COR-L47 (cell line): ENCODE results near the gene GOLGA2.
A peak's percentile ranks its signal among the peaks of the same experiment; 100 is the strongest.
"Not testable (repeated sequence)": the region's sequence is repeated elsewhere in the genome, so short reads cannot be mapped to it uniquely, and the experiment has no call there.

Experiments used
- DNase-seq: peaks from one replicate; lab custom pipeline; 2025; lab: John Stamatoyannopoulos, UW

The GOLGA2 gene

DNA sequence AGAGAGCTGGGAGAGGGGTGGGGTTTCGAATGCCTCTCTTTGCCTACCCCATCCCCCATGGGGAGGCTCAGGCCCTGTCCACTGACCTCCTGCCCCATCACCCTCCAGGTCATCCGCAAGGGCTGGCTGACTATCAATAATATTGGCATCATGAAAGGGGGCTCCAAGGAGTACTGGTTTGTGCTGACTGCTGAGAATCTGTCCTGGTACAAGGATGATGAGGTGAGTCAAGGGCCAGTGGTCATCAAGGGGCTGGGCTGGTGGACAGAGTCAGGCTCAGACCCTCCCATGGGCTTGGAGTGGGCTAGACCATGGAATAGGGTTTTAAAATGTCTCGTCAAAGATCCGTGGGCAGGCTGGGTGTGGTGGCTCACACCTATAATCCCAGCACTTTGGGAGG is 33.7 kb downstream of the GOLGA2 start:
- DNase-seq, result no peak

- no peak for DNase-seq
Measured at GRCh38 chr9:128233817-128234406, 41.9 kb downstream of the GOLGA2 start.

DNA sequence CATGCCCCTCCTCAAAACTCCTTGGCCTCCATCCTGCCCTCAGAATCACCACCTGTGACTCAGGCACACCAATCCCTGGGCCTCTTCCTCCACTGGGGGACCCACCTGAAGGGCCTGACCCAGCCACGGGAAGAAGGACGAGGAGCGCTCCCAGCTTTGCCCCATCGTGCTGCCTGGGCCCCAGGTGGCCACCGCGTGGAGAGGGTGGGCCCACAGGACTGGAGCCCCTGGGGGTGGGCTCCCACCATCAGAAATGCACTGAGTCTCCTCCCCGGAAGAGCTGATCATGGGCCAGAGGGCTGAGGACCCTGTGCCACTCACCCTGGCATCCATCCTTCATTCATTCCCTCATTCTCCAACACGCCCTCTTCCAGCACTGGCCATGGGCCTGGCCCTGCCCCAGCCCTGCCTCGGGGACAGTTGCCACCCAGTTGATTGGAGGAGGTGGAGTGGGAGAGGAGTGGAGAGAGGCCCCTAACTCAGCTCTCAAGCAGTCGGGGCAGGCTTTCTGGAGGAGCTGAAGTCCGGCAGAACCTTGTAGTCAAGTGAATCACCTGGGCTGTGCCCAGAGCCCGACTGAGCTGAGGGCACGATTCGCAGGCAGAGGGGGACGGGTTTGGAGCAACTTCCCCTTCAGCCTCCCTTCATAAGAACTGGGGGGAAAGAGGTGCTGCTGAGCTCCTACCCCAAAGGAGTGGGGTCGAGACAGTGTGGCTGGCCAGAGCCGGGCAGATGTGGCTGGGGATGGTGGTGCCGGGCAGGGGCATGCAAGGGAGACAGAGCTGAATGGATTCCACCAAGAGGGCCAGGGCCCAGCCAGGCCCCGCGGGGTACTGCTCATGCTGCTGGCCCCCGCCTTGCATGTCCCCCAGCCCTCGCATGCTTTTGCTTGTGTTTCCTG is 43.0 kb downstream of the GOLGA2 start:
- no peak for DNase-seq

GRCh38 chr9:128231638-128232527 is 43.9 kb downstream of the GOLGA2 start:
- DNase-seq, result no peak

DNA sequence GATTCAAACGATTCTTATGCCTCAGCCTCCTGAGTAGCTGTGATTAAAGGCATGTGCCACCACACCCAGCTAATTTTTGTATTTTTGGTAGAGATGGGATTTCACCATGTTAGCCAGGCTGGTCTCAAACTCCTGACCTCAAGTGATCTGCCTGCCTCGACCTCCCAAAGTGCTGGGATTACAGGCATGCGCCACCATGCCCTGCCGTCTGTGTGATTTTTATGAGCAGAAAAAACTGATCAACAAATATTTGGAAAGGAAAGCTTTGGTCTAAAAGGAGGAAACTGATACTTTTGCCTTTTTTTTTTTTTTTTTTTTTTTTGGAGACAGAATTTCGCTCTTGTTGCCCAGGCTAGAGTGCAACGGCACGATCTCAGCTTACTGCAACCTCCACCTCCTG is 44.9 kb downstream of the GOLGA2 start:
- not testable (repeated sequence) for DNase-seq

- DNase-seq, result no peak
Measured at GRCh38 chr9:128226412-128226801, 49.4 kb downstream of the GOLGA2 start.

GRCh38 chr9:128225770-128226411 is 49.9 kb downstream of the GOLGA2 start:
- DNase-seq, result no peak

DNA sequence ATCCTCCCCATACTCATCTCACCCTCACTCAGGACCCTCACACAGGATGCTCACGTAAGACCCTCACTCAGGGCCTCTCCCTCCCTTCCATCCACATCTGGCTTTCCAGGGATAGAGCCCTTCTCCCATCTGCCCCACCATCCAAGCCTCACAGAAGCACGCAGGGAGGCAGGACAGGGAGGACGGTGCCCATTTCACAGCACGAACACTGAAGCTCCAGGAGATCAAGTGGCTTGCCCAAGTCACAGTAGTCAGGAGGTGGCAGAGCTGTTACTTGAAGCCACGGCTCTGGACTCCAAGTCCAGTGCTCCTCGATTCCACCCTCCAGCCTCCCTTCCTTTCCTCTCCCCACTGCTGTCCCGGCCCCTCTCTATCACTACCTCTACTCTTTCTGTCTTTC is 50.9 kb downstream of the GOLGA2 start:
- DNase-seq, result no peak

DNA sequence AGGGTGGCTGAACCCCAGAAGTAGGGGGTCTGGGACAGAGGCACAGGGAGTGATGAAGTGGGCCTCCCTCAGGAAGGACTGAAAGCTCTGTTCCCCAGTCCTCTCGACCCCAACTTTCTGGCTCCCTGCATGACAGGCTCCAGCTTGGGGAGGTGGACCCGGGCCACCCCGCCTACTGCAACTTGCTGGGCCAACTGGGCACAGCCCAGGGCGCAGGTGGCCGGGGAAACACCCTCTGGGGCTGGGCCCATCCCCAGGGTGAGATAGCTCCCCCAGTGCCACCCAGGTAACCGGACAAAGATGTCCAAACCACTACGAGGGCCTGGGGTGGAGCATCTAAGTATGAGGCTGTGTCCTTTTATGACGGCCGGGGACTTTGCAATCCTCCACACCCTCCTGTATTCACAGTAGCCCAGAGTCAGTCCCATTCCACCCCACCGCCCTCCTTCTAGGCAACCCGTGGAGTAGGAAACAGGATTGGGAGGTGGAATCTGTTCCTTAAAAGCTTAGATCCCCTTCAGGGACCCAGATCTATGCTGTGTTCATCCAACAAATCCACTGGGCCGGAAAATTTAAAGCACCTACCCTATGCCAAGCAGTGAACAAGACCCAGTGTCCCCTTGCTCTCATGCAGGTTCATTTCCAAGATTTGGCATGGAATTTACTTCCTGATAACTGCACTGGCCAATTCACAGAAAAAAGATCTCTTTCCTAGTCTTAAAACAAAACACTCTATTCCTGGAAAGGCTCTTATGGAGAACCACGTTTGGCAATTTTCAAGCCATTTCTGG is 52.7 kb downstream of the GOLGA2 start:
- DNase-seq, result no peak

- no peak for DNase-seq
Measured at GRCh38 chr9:128222026-128222425, 53.8 kb downstream of the GOLGA2 start.

- DNase-seq, result no peak
Measured at GRCh38 chr9:128219831-128220230, 56.0 kb downstream of the GOLGA2 start.

- DNase-seq, result peak; percentile 36
Measured at GRCh38 chr9:128218518-128219389, 57.1 kb downstream of the GOLGA2 start.

DNA sequence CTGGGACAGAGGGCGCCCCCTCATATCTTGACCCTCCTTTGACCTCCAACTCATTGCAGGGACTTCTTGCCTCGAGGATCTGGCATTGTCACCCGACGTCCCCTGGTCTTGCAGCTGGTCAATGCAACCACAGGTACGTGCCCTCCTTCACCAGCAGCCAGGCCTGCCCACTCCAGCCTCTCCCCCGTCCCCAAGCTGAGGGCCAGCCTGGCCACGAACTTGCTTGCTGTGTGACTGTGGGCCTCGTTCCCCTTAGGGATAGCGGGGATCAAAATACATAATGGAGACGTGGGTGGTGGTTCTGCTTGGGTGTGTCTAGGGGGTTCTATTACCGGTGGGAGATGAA is 57.7 kb downstream of the GOLGA2 start:
- no peak for DNase-seq

GRCh38 chr9:128216781-128217553 is 58.8 kb downstream of the GOLGA2 start:
- no peak for DNase-seq

DNA sequence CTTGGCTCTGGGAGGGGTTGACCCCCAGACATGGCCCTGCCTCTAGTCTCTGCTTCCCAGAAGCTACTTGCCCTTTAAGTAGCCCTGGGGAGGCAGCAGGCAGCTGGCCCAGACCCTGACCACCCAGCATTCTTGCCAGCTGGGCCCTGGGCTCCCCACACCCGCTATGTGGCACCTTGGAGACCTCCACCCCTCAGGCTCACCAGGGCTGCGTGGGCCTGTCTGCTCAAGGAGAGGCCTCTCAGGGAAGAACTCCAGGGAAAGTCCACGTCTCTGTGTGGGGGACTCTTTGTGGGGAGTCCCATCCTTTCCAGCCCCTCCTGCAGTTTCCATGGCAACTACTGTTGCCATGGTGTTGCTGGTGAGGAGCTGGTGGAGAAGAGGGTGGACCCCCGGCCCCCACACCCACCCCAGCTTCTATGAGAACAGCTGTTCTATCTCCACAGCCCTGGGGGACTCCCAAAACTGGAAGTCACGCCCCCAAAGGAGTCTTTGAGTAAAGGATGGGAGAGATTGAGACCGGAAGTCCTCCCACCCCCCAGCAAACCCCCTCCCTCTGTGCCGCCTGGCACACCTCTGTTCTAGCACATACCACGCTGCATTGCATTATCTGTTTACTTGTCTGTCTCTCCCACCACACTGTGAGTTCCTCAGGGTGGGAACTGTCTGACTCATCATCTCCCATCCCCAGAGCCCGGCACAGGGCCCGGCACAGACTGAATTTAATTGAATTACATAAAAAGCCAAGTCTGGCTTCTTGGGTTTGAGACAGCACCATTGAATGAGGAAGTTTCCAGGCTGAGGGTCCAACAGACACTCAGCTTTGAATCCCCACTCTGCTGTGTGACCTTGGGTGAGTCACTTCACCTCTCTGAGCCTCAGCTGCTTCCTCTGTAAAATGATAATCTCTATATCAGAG is 60.1 kb downstream of the GOLGA2 start:
- no peak for DNase-seq

DNA sequence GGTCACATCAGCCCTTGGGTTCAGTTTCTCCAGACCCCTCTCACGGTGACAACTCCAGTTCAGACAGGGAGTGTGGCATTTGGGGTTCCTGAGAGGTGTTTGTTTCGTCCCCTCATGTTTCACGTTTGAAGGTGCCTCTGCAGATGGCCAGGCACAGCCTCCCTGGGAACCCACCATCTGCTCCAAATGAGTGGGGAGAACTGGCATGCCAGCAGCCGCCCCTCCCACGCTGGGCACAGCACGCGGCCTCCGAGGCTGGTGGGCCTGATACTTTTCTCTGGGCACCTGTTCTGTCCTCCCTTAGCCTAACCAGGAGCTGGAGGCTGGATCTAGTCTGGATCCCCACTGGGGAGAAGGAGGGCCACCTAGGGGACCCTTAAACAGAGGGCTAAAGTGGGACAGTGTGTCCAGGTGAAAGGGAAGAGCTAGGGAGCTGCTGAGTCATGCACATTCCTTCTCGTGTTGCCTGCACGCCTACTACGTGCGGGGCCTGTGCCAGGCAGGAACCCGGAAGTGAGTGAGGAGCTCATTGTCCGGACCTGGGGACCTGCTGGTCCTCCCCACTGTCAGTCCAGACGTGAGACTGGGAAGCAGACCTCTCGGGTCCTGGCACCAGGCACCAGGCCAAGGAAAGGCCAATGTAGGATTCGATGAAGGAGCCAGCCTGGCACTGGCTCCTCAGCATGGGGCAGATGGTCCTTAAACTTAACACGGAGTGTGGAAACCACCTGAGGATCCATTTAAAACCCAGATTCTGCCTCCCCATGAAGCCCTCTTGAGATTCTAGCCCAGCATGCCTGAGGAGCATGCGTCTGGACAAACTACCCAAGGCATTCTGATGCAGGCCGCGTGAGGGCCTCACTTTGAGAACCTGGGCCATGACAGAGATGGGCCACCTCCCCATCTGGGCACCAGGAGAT is 61.0 kb downstream of the GOLGA2 start:
- no peak for DNase-seq

DNA sequence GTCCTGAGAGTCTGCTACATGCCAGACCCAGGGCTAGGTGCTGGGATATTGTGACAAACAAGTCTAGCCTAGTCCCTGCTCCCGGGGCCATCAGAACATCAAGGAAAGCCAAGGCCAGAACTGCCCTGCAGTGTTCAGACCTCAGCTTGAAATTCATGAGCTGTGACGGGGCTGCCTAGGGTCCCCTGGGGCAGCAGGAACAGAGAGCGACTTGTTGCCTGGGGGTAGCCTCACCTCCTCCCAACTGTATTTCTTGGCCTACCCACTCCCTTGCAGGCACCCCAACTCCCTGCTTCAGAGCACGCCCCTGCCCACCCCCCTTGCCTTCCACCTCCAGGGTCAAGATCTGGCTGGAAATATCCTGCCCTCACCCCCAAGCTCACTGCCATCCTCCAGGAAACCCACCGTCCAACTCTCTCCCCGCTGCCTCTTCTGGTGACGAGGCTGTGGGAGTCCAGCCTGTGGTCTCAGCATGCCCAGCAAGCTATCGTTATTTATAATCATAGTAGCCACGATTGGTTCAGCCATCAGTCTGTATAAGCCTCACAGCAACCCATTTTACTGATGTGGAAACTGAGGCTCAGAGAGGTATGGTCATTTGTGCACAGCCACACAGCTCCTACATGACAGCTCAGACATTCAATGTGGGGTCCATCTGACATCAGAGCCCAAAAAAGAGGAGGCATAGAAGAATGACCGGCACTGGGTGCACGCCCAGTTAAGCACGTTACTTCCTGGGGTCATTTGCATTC is 61.9 kb downstream of the GOLGA2 start:
- no peak for DNase-seq
